Ovary (tissue), 9 donors: ENCODE data around the gene SIL1. TPM values are rescaled to one million over a fixed set of nuclear protein-coding genes. Genes with fewer than 3 reads are reported as not detected.
A peak's percentile ranks its signal among the peaks of the same experiment; 100 is the strongest.

Source experiments
- DNase-seq, 5 donors: peaks; one replicate each; pipeline ENCODE4 v3.0.0-alpha.2; 2019 to 2020
- H3K27ac ChIP-seq, 2 donors: fragments of 200-600 bp; one replicate each; pipeline versions ENCODE4 v1.5.1 to v1.8.0; 2019 to 2022
- H3K27me3 ChIP-seq: fragments of 200-600 bp; one replicate; pipeline ENCODE4 v1.8.0; 2022
- H3K36me3 ChIP-seq: fragments of 200-600 bp; sonication (generic); one replicate; pipeline ENCODE4 v1.5.1; 2019
- H3K4me1 ChIP-seq: one replicate; pipeline ENCODE4 v1.8.1; 2013; ENCODE audit warnings: mild to moderate bottlenecking, moderate library complexity; ENCODE audit not compliant: insufficient read depth
- H3K4me3 ChIP-seq: fragments of 200-600 bp; sonication (generic); one replicate; pipeline ENCODE4 v1.5.1; 2017
- H3K9me3 ChIP-seq, 2 donors: fragments of 200-600 bp in 1 of 2; sonication (generic) in 1 of 2; one replicate each; pipeline versions ENCODE4 v1.5.1 to v1.8.1; 2013 to 2019; ENCODE audit warnings: mild to moderate bottlenecking in 1 of 2, moderate library complexity in 1 of 2
- CTCF ChIP-seq, 3 donors: fragments of 450-650 bp in 2 of 3; fragments of 200-600 bp in 1 of 3; IDR thresholded peaks; one replicate each; pipeline versions ENCODE4 v1.5.1 to v1.8.0; 2016 to 2022; ENCODE audit warnings: antibody characterized with exemption in 3 of 3, mild to moderate bottlenecking in 1 of 3
- EP300 ChIP-seq: sonication (generic); formaldehyde crosslinking; IDR thresholded peaks from one replicate; pipeline ENCODE4 v1.6.1; 2017; ENCODE audit warnings: antibody characterized with exemption
- POLR2A ChIP-seq: fragments of 450-650 bp; IDR thresholded peaks from one replicate; pipeline ENCODE4 v1.6.1; 2017; ENCODE audit warnings: antibody characterized with exemption, mild to moderate bottlenecking, moderate library complexity
- WGBS, 3 donors: extraction: QIAGEN DNeasy Blood & Tissue Kit in 1 of 3; methylation state at CpG; one replicate each; pipeline versions ENCODE4 v1.1.5 to v1.1.7; 2013 to 2017; 5-methylcytosine and 5-hydroxymethylcytosine counted together
- intact Hi-C, 4 donors: fragments of 100-400 bp; cut with DNase I; formaldehyde crosslinking; loops; one replicate each; pipeline versions ENCODE4 v1.11.0 to v1.15.1; 2022 to 2023
- polyA plus RNA-seq, 2 donors: library from polyadenylated mRNA; stranded (reverse); fragments of 200-250 nt in 1 of 2; fragments of 350-450 nt in 1 of 2; fragmentation: Illumina TruSeq in 1 of 2; extraction: RNeasy Lipid Tissue Mini Kit (QIAGEN cat#74804) in 1 of 2; gene quantifications; one replicate each; pipeline ENCODE4 v1.2.3, GENCODE V29; 2013 to 2014
- total RNA-seq, 7 donors: library from RNA; depleted of rRNA in 2 of 7; stranded (reverse); fragments of >200 nt in 2 of 7; fragmentation: NEBNext Ultra II Directional in 3 of 7; extraction: Animal tissue kit (Norgen Biotek cat#: 25700) in 3 of 7; gene quantifications; one replicate each; pipeline versions ENCODE4 v1.1.0 to v1.2.4, GENCODE V29; 2016 to 2023
- donor health status: DM: no; HTN: no; CAD: no; lungs with moderate emphysema.
- donor health status: DM: no; HTN: no; CAD: no.
- donor health status: Bipolar disorder and iron deficiency.
- donor health status: DM: yes; HTN: yes; CAD: no.
- donor health status: DM: no; HTN: no; CAD: no.
- donor health status: DM: yes; HTN: yes; CAD: no.

Gene SIL1
- total and polyA plus RNA-seq, 9 donors = 15.7 to 93.0 (median 34.9) TPM

DNA sequence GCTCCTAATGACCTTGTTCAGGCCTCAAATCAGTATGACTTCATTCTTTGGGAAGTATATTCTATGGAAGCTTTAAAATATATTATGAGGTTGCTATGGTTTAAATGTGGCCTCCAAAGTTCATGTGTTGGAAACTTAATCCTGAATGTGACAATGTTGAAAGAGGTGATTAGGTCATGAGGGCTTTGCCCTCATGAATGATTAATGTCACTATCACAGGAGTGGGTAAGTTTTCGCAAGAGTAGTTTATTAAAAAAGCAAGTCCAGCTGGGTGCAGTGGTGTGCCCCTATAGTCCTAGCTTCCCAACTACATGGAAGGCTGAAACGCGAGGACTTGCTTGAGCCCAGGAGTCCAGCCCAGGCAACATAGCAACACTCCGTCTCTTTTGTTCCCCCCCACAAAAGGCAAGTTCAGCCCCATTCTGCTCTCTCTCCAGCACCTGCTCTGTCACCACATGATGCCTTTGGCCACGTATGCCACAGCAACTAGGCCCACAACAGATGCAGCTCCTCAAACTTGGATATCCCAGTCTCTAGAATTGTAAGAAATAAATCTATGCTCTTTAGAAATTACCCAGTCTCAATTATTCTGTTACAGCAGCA is 105.3 kb downstream of the SIL1 start:
- intact Hi-C loops = loop anchor here in 3 of 4 donors (5.0 kb wide), 1 partner anchor 169 kb away; no protein-coding TSS in a partner anchor
- Histone ChIP-seq H3K36me3 (no peaks in the 10 kb centered on the region), H3K27ac (no peak overlapping the region), H3K27me3 (no peaks in the 10 kb centered on the region), H3K4me1 (peaks cover 3% of the 10 kb centered on the region), H3K9me3 (no peaks in the 10 kb centered on the region), H3K4me3 (no peak overlapping the region)
- no peak for DNase-seq
- TF ChIP-seq EP300 (no peak), CTCF (IDR thresholded peaks at IDR 0.05) (no peak), POLR2A (no peak)
- 93 to 97% (median 96%) methylated on average over 5 of the region's 5 CpGs for WGBS, 3 donors

GRCh38 chr5:139091439-139092156 is 106.6 kb downstream of the SIL1 start:
- 52 to 53% (median 52%) methylated on average over 5 of the region's 5 CpGs for WGBS, 3 donors
- Histone ChIP-seq H3K4me3 (no peak overlapping the region), H3K27me3 (no peaks in the 10 kb centered on the region), H3K4me1 (peaks cover 3% of the 10 kb centered on the region), H3K27ac (peak overlapping the region in 1 of 2 donors; percentile 18), H3K36me3 (no peaks in the 10 kb centered on the region), H3K9me3 (no peaks in the 10 kb centered on the region)
- TF ChIP-seq POLR2A = no peak
- TF ChIP-seq EP300 = no peak
- TF ChIP-seq CTCF (IDR thresholded peaks at IDR 0.05) = peak in 2 of 3 donors; percentile 50 to 57
- peak in 2 of 5 donors; percentile 36 to 49 for DNase-seq
- intact Hi-C loops = loop anchor here in 3 of 4 donors (5.0 kb wide), 1 partner anchor 171 kb away; no protein-coding TSS in a partner anchor

GRCh38 chr5:139090581-139090980 is 107.6 kb downstream of the SIL1 start:
- 94 to 98% (median 96%) methylated on average over 5 of the region's 5 CpGs for WGBS, 3 donors

DNA sequence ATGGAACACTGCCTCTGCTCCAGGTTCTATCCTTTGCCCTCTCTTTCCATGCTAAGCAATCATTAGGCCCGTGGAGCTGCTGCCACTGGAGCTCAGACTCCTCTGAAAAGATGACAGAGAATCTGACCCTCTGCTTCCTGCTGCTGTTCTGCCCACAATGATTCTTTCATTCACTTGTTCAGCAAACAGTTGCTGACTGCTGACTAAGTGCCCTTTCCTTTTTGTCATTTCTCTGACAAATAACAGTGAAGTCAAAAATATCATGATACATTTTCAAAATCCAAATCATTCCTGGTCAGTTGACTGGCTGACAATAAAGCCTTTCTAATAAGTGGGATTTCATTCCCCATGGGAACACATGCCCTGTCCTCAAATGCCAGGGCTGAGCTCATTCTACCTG is 110.1 kb downstream of the SIL1 start:
- peaks cover 3% of the 10 kb centered on the region for H3K4me1 ChIP-seq
- H3K9me3 ChIP-seq = no peaks in the 10 kb centered on the region
- H3K27me3 ChIP-seq = no peaks in the 10 kb centered on the region
- no peaks in the 10 kb centered on the region for H3K36me3 ChIP-seq
- WGBS, 3 donors = 71 to 89% (median 77%) methylated on average over 1 of the region's 1 CpG
- intact Hi-C loops = no loop called here
- no peak overlapping the region for H3K27ac ChIP-seq
- DNase-seq = no peak
- TF ChIP-seq POLR2A (no peak), EP300 (no peak), CTCF (IDR thresholded peaks at IDR 0.05) (no peak)
- no peak overlapping the region for H3K4me3 ChIP-seq

More at GRCh38 chr5:139090581-139090980, 107.6 kb downstream of the SIL1 start:
- H3K27me3 ChIP-seq = no peaks in the 10 kb centered on the region
- TF ChIP-seq POLR2A = no peak
- no peak for TF ChIP-seq CTCF (IDR thresholded peaks at IDR 0.05)
- no peaks in the 10 kb centered on the region for H3K36me3 ChIP-seq
- H3K4me3 ChIP-seq = no peak overlapping the region
- intact Hi-C loops = loop anchor here in 3 of 4 donors (5.0 kb wide), 1 partner anchor 172 kb away; no protein-coding TSS in a partner anchor
- peaks cover 3% of the 10 kb centered on the region for H3K4me1 ChIP-seq
- no peak for DNase-seq
- H3K9me3 ChIP-seq = no peaks in the 10 kb centered on the region
- no peak overlapping the region for H3K27ac ChIP-seq
